Inferior parietal cortex (tissue), 1 donor: ENCODE data around the gene CHST1.

Source experiments
- DNase-seq: peaks from one replicate; pipeline ENCODE4 v3.0.0-alpha.2; 2016; ENCODE audit errors: extremely low spot score

Gene CHST1

GRCh38 chr11:45674481-45675190 is 9.2 kb upstream of the CHST1 start:
- DNase-seq: no peak

- no peak for DNase-seq
These were observed 8.0 kb upstream of the CHST1 start for GRCh38 chr11:45673441-45673840.

DNA sequence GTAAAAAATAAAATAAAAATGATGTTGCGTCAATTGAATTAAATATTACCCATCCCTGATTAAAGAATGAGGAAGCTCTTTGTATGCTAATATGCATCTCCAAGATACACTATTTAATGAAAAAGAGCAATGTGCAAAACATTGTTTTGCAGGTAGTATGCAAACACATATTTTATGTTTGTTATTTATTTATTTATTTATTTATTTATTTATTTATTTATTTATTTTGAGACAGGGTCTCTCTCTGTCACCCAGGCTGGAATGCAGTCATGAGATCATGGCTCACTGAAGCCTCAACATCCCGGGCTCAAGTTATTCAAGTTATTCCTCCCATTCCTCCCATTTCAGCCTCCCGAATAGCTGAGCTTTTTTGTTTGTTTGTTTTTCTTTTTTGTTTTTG is 7.2 kb upstream of the CHST1 start:
- no peak for DNase-seq

- DNase-seq: peak; percentile 80
These were observed 6.1 kb upstream of the CHST1 start for GRCh38 chr11:45671246-45672171.

DNA sequence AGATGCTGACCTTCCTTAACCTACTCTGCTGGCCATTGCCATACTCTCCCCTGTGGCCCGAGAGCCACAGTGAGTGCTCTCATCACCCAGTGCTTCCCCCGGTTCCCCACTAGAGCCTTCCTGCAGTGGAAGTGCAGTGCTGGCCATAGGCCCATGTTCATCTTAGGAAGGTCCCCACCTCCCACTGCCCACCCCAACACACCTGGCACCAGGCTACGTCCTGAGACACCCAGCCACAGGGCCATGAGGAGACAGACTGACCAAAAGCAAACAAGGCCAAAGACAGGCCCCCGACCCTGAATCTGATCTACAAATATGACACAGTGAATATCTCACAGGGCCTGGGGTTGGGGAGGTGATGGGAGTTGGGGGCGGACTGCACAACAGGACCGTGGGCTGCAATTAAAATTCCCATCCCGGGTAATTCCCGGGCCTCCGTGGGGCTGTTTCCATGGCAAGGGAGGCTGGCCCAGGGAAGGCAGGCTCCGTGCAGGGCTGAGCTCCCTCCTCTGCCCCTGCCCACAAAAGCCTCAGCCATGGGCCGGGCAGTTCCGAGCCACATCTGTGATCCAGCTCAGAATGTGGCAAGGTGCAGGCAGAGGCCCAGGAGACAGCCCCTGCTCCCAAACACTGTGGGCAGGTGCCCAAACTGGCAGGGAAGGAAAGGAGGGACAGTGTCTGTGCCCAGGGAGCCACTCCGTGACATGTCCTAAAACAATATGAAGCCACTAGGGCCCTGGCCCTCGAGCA is 5.1 kb upstream of the CHST1 start:
- no peak for DNase-seq

GRCh38 chr11:45669956-45670355 is 4.5 kb upstream of the CHST1 start:
- DNase-seq: no peak

DNA sequence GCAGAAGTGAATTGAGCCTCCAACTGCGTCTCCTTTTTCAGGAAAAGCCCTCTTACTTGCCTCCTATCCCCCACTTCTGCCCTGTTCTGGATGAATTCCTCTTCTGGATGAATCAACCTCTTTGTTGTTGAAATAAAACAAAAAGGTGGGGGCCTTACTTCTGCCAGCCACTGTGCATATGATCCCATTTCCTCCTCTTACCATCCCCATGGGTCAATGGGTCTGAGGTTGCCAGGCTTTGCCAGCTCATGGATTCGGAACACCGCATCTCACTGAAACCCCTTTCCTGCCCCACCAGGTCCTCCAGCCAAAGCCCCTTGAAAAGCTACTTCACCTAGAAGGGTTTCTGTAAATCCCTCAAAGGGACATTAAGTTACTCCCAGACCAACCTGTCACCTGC is 3.7 kb upstream of the CHST1 start:
- DNase-seq: no peak

- DNase-seq: no peak
These were observed 2.7 kb upstream of the CHST1 start for GRCh38 chr11:45667929-45668680.

- DNase-seq: no peak
These were observed 1.5 kb upstream of the CHST1 start for GRCh38 chr11:45666648-45667642.

- DNase-seq: no peak
These were observed 668 bp upstream of the CHST1 start for GRCh38 chr11:45665933-45666647.

GRCh38 chr11:45664376-45665205 is 831 bp downstream of the CHST1 start:
- DNase-seq: no peak

- no peak for DNase-seq
These were observed 1.7 kb downstream of the CHST1 start for GRCh38 chr11:45663486-45664375.

- DNase-seq: peak; percentile 67
These were observed 2.5 kb downstream of the CHST1 start for GRCh38 chr11:45662665-45663485.

DNA sequence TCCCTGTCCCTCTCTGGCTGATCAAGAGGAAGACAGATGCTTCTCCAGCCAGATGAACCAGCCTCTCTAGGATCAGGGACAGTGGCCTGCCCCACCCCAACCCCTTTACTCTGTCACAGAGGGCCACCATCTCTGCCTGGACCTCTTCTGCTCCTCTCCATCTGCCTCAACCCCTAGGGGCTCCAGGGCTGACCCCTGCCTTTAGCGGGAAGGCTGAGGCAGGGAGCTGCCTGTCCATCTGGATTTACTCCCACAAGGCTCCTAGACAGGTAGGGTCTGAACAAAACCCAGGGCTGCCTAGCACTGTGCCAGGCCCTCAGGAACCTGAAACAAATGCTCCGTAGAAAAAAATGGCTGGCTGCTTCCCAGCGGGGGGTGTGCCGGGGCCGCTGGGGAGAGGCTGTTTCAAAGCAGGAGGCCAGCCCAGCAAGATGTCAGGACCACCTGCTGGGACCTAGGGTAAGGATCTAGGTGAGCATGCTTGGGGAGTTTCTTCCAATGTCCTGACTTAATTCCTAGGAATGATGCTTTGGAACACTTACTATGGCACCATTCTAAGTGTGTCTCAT is 3.2 kb downstream of the CHST1 start:
- DNase-seq: no peak

DNA sequence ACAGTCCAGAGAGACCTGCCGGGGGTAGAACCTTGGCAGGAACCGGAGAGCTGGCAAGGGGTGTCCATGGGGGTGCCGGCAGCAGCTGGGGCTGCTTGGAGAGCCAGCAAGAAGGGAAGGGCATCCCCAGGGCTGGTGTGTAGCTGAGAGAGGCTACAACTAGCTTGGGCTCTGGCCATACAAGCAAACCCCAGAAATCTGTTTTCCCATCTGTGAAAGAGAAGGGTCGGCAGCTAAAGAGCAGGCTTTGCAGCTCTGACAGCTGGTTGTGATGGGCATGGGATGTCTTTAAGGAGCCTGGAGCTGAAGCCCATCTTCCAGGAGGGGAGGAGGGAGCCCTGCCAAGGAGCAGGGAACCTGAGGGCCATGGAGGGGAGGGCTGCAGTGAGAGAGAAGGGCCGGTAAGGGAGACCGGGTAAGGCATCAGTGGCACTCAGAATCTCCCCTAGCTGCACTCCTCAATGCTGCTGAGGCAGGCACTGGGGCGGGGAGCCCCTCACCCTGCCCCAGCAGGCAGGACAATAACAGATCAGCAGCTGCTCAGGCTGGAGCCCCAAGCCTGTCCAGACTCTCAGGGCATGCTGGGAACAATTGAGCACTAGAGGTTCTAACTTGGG is 3.9 kb downstream of the CHST1 start:
- no peak for DNase-seq
